ENCODE results near the gene KIAA0513. TPM values are rescaled to one million over a fixed set of nuclear protein-coding genes. Genes with fewer than 3 reads are reported as not detected.

Gene KIAA0513
- total RNA-seq, 1 donor from 2014 or later: 12.9 TPM

GRCh38 chr16:85091522-85091910, 63.9 kb downstream of the KIAA0513 start:
- Mint-ChIP-seq H3K36me3 (no peaks in the 10 kb centered on the region), H3K4me3 (no peak overlapping the region), H3K27me3 (no peaks in the 10 kb centered on the region), H3K4me1 (ENCODE audit: unreplicated experiment) (peaks cover 11% of the 10 kb centered on the region), H3K9me3 (no peaks in the 10 kb centered on the region), H3K27ac (no peak overlapping the region)
- TF ChIP-seq, protein P1, sequence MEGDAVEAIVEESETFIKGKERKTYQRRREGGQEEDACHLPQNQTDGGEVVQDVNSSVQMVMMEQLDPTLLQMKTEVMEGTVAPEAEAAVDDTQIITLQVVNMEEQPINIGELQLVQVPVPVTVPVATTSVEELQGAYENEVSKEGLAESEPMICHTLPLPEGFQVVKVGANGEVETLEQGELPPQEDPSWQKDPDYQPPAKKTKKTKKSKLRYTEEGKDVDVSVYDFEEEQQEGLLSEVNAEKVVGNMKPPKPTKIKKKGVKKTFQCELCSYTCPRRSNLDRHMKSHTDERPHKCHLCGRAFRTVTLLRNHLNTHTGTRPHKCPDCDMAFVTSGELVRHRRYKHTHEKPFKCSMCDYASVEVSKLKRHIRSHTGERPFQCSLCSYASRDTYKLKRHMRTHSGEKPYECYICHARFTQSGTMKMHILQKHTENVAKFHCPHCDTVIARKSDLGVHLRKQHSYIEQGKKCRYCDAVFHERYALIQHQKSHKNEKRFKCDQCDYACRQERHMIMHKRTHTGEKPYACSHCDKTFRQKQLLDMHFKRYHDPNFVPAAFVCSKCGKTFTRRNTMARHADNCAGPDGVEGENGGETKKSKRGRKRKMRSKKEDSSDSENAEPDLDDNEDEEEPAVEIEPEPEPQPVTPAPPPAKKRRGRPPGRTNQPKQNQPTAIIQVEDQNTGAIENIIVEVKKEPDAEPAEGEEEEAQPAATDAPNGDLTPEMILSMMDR (conservative IDR thresholded peaks at IDR 0.05): no peak
- no peak for DNase-seq (ENCODE audit: extremely low spot score, unreplicated experiment)

- TF ChIP-seq, protein P1 (conservative IDR thresholded peaks at IDR 0.05): no peak
- Mint-ChIP-seq H3K9me3 (no peaks in the 10 kb centered on the region), H3K27ac (no peak overlapping the region), H3K27me3 (no peaks in the 10 kb centered on the region), H3K4me1 (ENCODE audit: unreplicated experiment) (peaks cover 11% of the 10 kb centered on the region), H3K36me3 (no peaks in the 10 kb centered on the region), H3K4me3 (no peak overlapping the region)
- no peak for DNase-seq (ENCODE audit: extremely low spot score, unreplicated experiment)
Measured at GRCh38 chr16:85092309-85092708, 64.7 kb downstream of the KIAA0513 start.

DNA sequence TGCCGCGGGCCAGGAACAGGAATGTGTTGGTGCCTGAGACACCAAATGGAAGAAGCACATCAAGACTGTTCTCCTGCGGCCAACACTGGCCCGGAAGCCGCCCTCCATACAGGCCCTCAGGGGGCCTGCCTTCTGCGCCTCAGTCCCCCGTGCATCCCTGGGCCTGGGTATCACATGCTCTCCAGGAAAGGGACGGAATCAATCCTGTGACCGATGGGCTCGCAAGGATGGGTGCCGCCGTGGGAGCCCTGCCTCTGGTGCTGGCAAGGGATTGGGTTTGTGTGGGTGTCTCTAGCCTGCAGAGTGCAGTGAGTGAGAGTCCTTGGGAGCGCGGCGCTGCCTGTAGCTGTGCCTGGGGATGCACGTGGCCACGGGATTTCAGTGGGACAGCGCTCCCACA, 65.3 kb downstream of the KIAA0513 start:
- Mint-ChIP-seq H3K27ac (no peak overlapping the region), H3K27me3 (no peaks in the 10 kb centered on the region), H3K36me3 (no peaks in the 10 kb centered on the region), H3K4me3 (no peak overlapping the region), H3K4me1 (ENCODE audit: unreplicated experiment) (peaks cover 11% of the 10 kb centered on the region), H3K9me3 (no peaks in the 10 kb centered on the region)
- no peak for DNase-seq (ENCODE audit: extremely low spot score, unreplicated experiment)
- TF ChIP-seq, protein P1 (conservative IDR thresholded peaks at IDR 0.05): no peak

DNA sequence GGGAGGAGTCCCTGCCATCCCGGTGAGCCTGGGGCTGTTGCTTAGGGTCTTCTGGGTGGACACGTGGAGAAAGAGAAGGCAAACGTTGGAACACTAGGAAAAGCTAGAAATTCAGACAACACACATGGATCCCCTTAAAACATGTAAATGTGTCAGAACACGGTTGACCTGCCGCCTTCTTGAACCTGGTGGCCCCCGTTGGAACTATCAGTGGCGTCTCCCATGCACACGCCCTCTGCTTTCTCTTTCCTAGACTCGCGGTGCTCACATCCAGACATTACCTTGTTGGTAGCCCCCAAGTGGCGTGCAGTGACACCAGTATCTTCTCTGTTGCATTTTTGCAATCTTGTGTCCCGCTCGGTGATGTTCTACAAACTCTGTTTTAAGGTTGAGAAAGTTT, 66.1 kb downstream of the KIAA0513 start:
- H3K27me3 Mint-ChIP-seq: no peaks in the 10 kb centered on the region
- no peak overlapping the region for H3K27ac Mint-ChIP-seq
- no peak overlapping the region for H3K4me3 Mint-ChIP-seq
- no peak for DNase-seq (ENCODE audit: extremely low spot score, unreplicated experiment)
- TF ChIP-seq, protein P1 (conservative IDR thresholded peaks at IDR 0.05): no peak
- H3K4me1 Mint-ChIP-seq (ENCODE audit: unreplicated experiment): peaks cover 11% of the 10 kb centered on the region
- H3K9me3 Mint-ChIP-seq: no peaks in the 10 kb centered on the region
- no peaks in the 10 kb centered on the region for H3K36me3 Mint-ChIP-seq

DNA sequence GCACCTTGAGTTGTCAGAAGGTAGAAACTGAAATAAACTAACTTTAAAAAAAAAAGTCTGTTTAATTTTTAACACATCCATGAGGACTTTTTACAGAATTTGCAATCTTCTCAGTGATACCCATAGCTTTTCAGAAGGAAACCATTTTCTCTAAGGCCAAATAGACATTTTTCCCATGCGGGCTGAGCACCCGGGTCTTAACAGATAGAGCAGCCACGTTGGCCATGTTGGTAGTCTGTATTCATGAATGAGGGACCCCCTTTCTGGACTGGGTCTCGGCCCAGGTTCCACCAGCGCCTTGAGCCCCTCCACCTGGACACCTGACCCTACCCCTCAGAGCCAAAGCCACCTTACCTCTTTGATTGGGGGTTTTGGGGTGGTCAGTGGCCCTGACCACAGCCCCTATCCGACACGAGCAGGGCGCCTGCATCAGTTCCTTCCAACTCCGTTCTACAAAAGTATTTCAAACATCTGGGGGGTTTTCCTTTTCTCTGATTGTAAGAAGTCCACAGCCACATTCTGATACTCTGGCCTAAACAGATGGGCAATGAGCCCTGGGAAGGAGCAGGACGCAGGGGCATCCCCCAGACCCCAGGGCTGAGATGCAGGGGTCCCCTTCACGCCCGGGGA, 66.7 kb downstream of the KIAA0513 start:
- Mint-ChIP-seq H3K9me3 (no peaks in the 10 kb centered on the region), H3K27ac (no peak overlapping the region), H3K27me3 (no peaks in the 10 kb centered on the region), H3K4me1 (ENCODE audit: unreplicated experiment) (peaks cover 11% of the 10 kb centered on the region), H3K4me3 (no peak overlapping the region), H3K36me3 (no peaks in the 10 kb centered on the region)
- no peak for DNase-seq (ENCODE audit: extremely low spot score, unreplicated experiment)
- TF ChIP-seq, protein P1 (conservative IDR thresholded peaks at IDR 0.05): no peak

DNA sequence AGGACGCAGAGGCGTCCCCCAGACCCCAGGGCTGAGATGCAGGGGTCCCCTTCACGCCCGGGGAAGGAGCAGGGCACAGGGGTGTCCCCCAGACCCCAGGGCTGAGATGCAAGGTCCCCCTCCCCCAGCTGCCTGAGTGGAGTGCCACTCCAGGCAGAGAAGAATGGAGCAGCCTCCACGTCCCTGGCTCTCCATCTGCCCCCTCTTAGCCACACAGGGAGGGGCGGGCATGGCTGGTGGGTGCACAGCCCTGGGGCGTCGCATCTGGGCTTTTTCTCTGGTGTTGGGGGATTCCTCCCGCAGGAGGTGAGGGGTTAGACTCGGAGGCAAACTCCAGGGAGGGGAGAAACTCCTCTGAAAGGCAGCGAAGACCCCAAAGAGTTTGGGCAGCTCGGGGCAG, 67.2 kb downstream of the KIAA0513 start:
- H3K27ac Mint-ChIP-seq: no peak overlapping the region
- TF ChIP-seq, protein P1 (conservative IDR thresholded peaks at IDR 0.05): no peak
- no peaks in the 10 kb centered on the region for H3K27me3 Mint-ChIP-seq
- H3K4me3 Mint-ChIP-seq: no peak overlapping the region
- no peak for DNase-seq (ENCODE audit: extremely low spot score, unreplicated experiment)
- no peaks in the 10 kb centered on the region for H3K36me3 Mint-ChIP-seq
- no peaks in the 10 kb centered on the region for H3K9me3 Mint-ChIP-seq
- peaks cover 9% of the 10 kb centered on the region for H3K4me1 Mint-ChIP-seq (ENCODE audit: unreplicated experiment)
